HFF-Myc (cell line): ENCODE results near the gene RNF217.

Experiments used
- DNase-seq: peaks from one replicate; pipeline ENCODE4 v3.0.0-alpha.2; 2011; ENCODE audit warnings: low read depth; ENCODE audit errors: extremely low read depth
- H3K4me3 ChIP-seq: replicated peaks from 2 replicates; pipeline ENCODE4 v1.5.1; 2011; ENCODE audit warnings: low read depth, mild to moderate bottlenecking, control low read depth, low read length
- CTCF ChIP-seq: IDR thresholded peaks from 2 replicates; pipeline ENCODE4 v1.5.1; 2012; ENCODE audit warnings: mild to moderate bottlenecking, low read depth, low read length, control low read depth; ENCODE audit errors: missing control alignments

The RNF217 gene

GRCh38 chr6:125129354-125129753 is 167.1 kb downstream of the RNF217 start:
- TF ChIP-seq CTCF = no peak
- no peak for DNase-seq

GRCh38 chr6:125132058-125132457 is 169.8 kb downstream of the RNF217 start:
- no peak for TF ChIP-seq CTCF

More at GRCh38 chr6:125129354-125129753, 167.1 kb downstream of the RNF217 start:
- H3K4me3 ChIP-seq = no peak overlapping the region

GRCh38 chr6:125136378-125136777 is 174.1 kb downstream of the RNF217 start:
- no peak for DNase-seq
- H3K4me3 ChIP-seq = no peak overlapping the region
- no peak for TF ChIP-seq CTCF

More at GRCh38 chr6:125132058-125132457, 169.8 kb downstream of the RNF217 start:
- no peak overlapping the region for H3K4me3 ChIP-seq
- no peak for DNase-seq

GRCh38 chr6:125138083-125138482 is 175.8 kb downstream of the RNF217 start:
- DNase-seq = no peak
- no peak overlapping the region for H3K4me3 ChIP-seq
- TF ChIP-seq CTCF = no peak

GRCh38 chr6:125140808-125141207 is 178.6 kb downstream of the RNF217 start:
- no peak overlapping the region for H3K4me3 ChIP-seq
- TF ChIP-seq CTCF = no peak
- DNase-seq = no peak
